GM20000 (cell line): ENCODE results near the gene EMSY.
"Not testable (repeated sequence)": the region's sequence is repeated elsewhere in the genome, so short reads cannot be mapped to it uniquely, and the experiment has no call there.

Experiments used
- DNase-seq: peaks from one replicate; pipeline ENCODE4 v3.0.0; 2012; ENCODE audit warnings: low spot score
- CTCF ChIP-seq: IDR thresholded peaks from 2 replicates; pipeline ENCODE4 v1.5.1; 2012; ENCODE audit warnings: mild to moderate bottlenecking, control low read depth; ENCODE audit errors: extremely low read depth, missing control alignments

EMSY gene

DNA sequence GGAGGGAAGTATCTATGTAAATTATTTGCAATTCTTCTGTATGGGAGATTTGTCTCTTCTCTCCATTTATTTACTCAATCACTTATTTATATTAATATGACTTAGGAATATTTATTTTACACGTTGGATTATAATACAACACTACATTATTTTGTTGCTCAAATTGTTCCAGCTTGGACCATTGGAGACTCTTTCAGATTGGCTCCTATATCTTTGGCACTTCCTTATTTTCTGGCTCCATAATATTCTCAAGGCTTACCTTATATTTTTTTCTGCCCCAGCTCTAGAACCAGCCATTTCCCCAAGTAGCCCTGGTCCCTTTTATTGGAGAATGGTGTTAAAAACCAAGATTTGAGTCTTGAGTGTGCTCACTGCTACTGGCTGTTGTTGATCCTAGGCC is 123.8 kb downstream of the EMSY start:
- no peak for DNase-seq
- no peak for TF ChIP-seq CTCF

GRCh38 chr11:76572181-76572875 is 127.5 kb downstream of the EMSY start:
- DNase-seq: not testable (repeated sequence)

DNA sequence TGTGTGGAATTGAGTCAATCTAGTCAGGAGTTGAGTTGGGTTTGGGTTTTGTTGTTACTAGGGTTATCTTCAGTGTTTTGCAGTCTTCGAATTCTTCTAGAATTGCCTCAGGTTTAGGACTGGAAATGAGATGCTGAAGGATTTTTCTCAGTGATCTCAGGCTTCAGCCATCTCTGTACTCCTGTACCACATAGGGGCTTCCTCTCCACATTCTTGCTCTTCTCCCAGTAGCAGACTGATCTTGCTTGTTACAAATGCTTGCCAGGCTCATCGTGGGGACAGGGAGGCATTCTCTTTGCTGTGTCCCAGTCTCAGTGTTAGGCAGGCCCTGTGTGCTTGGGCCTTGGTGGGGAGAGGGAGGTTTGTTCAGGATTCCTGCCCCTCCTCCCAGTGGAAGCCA is 129.6 kb downstream of the EMSY start:
- TF ChIP-seq CTCF: no peak
- DNase-seq: no peak

DNA sequence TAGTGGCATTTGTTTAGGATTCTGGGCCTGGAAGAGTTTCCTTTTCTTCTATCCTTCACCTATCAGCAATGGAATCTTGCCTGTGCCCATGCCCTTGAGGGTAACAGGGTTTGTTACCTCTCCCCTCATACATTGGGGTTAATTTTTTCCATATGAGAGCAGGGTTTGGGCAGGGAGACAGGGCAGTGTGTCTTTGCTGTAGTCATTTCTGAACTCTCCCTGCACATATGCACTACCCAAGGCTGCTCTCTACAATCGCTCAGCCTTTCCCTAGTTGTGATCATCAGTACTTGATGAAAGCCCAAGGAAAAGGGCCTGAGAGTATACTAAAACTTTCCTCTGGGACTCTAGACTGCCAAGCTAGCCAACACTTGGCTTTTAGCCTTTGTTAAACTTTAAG is 130.1 kb downstream of the EMSY start:
- no peak for DNase-seq
- TF ChIP-seq CTCF: no peak

GRCh38 chr11:76577226-76577920 is 132.6 kb downstream of the EMSY start:
- DNase-seq: no peak
- no peak for TF ChIP-seq CTCF

- no peak for TF ChIP-seq CTCF
- no peak for DNase-seq
Measured at GRCh38 chr11:76577921-76578653, 133.3 kb downstream of the EMSY start.

DNA sequence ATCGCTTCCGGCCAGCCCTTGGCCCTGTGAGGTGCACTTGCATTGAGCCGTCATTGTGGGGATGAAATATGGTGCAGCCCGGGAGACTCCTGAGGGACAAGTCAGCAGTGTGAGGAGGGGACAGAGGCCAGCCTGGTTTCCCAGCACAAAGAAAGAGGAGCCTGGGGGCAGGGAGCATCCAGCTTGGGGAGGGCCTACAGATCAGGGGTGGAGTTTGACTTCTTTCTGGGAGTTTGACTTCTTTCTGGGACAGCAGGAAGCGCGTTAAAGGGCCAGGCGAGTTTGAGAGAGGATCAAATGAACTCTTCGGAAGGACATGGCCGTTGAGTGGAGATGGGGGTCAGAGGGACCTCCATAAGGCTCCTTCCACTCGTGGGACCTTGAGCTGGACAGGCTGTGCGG is 133.8 kb downstream of the EMSY start:
- no peak for TF ChIP-seq CTCF

More for the DNA sequence above, 133.8 kb downstream of the EMSY start:
- no peak for DNase-seq
